HG03442 (cell line): ENCODE results near the gene HARS1.
"Not testable (repeated sequence)": the region's sequence is repeated elsewhere in the genome, so short reads cannot be mapped to it uniquely, and the experiment has no call there.

ENCODE experiments used
- ATAC-seq: cut with Tn5 transposase; IDR thresholded peaks from one replicate; pipeline ENCODE4 v1.9.1; 2021; ENCODE audit warnings: mild to moderate bottlenecking, moderate library complexity; ENCODE audit not compliant: unreplicated experiment

HARS1 gene

GRCh38 chr5:140690941-140691924, at the start of gene HARS1, which contains the start of gene HARS2:
Gene HARS1, minus strand, starts transcription at chr5:140691370. Its CDS starts 66 bp downstream, at chr5:140691304.
Gene HARS2, plus strand, starts transcription at chr5:140691455. Its CDS starts 194 bp downstream, at chr5:140691649.
- peak; percentile 97 for ATAC-seq

- ATAC-seq: no peak
Observed at GRCh38 chr5:140737486-140737885, 46.3 kb upstream of the HARS1 start.

- ATAC-seq: no peak
Observed at GRCh38 chr5:140734354-140734753, 43.2 kb upstream of the HARS1 start.

- no peak for ATAC-seq
Observed at GRCh38 chr5:140733098-140733497, 41.9 kb upstream of the HARS1 start.

GRCh38 chr5:140725799-140726471, 34.8 kb upstream of the HARS1 start:
- peak; percentile 95 for ATAC-seq

GRCh38 chr5:140721395-140721794, 30.2 kb upstream of the HARS1 start:
- not testable (repeated sequence) for ATAC-seq

- not testable (repeated sequence) for ATAC-seq
Observed at GRCh38 chr5:140720738-140721137, 29.6 kb upstream of the HARS1 start.

DNA sequence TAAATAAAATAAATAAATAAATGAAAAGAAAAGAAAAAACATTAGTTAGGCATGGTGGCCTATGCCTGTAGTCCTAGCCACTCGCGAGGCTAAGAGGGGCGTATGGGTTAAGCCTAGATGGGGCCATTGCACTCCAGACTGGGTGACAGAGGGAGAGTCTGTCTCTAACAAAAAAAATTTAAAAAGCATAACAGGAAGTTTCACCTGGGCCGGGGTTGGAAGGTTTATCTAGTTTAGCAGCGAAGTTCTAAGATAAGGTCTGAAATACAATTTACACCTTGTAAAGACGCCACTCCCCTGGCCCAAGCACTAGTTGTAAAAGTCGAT, 27.1 kb upstream of the HARS1 start:
- no peak for ATAC-seq

GRCh38 chr5:140716238-140716637, 25.1 kb upstream of the HARS1 start:
- not testable (repeated sequence) for ATAC-seq

DNA sequence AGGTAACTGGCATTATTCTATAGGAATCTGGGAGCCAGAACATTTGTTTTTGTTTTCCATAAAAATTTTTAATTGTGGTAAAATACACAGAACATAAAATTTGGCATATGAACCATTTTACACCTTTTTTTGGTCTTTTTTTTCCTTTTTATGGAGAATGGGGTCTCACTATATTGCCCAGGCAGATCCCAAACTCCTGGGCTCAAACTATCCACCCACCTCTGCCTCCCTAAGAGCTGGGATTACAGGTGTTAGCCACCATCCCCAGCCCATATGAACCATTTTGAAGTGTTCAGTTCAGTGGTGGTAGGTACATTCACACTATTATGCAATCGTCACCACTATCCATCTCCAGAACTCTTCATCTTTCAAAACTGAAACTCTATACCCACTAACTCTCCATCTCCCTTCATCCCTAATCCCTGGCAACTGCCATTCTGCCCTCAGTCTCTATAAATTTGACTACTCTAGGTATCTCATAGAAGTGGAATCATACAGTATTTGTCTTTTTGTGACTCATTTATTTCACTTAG, 22.5 kb upstream of the HARS1 start:
- no peak for ATAC-seq

- no peak for ATAC-seq
Observed at GRCh38 chr5:140711794-140712193, 20.6 kb upstream of the HARS1 start.

DNA sequence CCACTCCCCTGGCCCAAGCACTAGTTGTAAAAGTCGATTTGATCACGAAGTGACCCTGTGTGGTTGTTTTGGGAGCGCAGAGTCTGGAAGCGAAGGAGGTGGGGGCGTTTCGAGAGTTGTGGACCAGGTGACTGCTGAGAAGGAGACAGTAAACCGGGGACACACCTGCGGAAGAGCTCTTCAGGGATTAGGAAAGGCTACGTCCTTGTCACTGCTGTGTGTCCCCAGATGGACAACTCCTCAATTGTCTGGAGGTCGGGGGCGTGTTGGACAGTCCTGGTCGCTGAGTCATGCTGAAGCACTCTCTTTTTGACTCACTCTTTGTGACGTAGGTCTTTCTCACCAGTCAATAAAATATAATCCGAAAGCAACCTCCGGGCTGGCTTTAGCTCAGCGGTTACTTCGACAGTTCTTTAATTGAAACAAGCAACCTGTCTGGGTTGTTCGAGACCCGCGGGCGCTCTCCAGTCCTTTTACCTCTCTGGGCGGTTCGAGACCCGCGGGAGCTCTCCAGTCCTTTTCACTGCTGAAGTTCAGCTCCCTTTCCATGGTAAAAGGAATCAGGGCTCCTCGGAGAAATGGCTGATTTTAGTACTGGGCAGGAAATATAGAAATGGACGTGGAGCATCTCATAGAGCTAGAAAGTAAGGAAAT, 19.9 kb upstream of the HARS1 start:
- ATAC-seq: peak; percentile 89

DNA sequence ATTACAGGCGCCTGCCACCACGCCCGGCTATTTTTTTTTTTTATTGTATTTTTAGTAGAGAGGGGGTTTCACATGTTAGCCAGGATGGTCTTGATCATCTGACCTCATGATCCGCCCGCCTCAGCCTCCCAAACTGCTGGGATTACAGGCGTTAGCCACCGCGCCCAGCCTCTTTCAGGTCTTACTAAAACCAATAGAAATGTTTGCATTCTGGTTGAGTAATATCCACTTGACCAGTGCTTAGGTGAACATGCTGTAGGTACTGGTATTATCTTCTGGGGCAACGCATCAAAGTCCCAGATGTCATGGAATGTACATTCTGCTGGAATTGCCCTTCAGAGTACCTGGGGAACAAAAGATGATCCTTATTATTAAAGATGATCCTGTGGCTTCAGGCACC, 17.6 kb upstream of the HARS1 start:
- ATAC-seq: not testable (repeated sequence)

DNA sequence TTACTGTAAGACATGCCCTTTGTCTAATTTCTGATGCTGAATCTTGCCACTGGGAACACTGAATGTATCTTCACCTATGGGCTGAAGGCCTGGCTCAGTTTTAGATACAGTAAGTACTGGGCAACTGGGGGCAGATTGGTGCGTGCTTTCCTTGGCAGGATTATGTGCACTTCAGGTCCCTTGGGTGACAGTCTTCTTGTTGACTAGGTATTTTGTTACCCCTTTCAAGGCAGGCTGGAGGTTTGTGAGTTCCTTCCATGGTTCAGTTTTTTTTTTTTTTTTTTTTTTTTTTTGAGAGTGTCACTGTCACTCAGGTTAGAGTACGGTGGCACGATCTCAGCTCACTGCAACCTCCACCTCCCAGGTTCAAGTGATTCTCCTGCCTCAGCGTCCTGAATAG, 16.6 kb upstream of the HARS1 start:
- ATAC-seq: no peak

GRCh38 chr5:140700177-140701144, 9.3 kb upstream of the HARS1 start, which contains the start of gene ZMAT2:
Gene ZMAT2, plus strand, starts transcription at chr5:140700447. Its CDS starts 14 bp downstream, at chr5:140700461.
- peak; percentile 100 for ATAC-seq

- no peak for ATAC-seq
Observed at GRCh38 chr5:140696891-140697492, 5.8 kb upstream of the HARS1 start.

GRCh38 chr5:140694276-140694675, 3.1 kb upstream of the HARS1 start:
- ATAC-seq: no peak

- no peak for ATAC-seq
Observed at GRCh38 chr5:140690376-140690932, 716 bp downstream of the HARS1 start.

- no peak for ATAC-seq
Observed at GRCh38 chr5:140678993-140679392, 12.2 kb downstream of the HARS1 start.
